ENCODE results near the gene NLK.
"Not testable (repeated sequence)": the region's sequence is repeated elsewhere in the genome, so short reads cannot be mapped to it uniquely, and the experiment has no call there.

Gene NLK

DNA sequence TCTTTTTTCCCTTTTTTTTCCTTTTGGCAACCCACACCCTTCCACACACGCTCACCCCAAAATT is at the start of gene NLK:
Gene NLK, plus strand, starts transcription at position 21 of the 64 bp plus-strand sequence. CDS start 197 bp downstream, outside the sequence.
- DNase-seq (ENCODE audit: low read depth), result no peak

DNA sequence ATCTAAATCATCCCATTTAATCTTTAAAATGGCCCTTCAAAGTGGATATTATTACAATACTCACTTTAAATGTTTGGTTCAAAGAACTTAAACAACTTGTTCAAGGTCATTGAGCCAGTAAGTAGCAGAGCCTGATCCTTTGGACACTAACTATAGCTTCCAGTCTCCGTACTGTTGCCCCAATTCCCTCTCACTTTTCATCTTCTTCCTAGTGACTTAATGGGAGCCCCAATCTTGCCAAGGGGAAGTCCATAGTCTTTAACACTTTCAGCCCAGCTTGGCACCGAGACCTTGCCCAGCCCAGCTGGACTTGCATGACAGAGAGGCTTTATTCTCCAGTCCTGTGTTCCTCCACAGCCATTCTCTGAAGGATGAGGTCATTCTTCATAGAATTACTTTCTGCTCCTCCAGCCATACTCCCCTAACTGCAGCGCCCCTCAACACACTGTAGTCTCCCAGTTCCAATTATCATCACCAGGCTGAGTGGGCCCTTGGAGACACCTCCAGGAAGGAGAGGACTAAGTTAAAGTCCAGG is 49.2 kb upstream of the NLK start:
- no peak for DNase-seq (ENCODE audit: low read depth)

DNA sequence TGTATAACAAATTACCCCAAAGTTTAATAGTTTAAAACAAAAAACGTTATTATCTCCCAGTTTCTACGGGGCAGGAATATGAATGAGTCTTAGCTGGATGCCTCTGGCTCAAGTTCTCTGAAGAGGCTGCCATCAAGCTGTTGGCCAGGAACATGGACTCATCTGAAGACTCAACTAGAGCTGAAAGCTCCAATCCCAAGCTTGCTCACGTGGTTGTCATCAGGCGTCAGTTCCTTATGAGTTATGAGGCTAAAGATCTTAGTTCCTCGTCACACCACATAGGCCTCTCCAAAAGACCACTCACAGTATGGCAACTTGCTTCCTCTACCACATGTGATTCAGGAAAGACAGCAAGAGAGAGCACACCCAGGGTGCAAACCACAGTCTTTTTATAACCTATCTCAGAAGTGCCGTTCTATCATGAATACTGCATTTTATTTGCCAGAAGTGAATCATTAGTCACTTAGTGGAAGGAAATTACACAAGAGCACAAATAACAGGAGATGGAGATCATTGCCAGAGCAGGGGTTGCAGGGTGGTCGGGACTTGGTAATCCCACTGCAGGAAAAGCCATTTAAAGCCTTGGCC is 48.7 kb upstream of the NLK start:
- no peak for DNase-seq (ENCODE audit: low read depth)

DNA sequence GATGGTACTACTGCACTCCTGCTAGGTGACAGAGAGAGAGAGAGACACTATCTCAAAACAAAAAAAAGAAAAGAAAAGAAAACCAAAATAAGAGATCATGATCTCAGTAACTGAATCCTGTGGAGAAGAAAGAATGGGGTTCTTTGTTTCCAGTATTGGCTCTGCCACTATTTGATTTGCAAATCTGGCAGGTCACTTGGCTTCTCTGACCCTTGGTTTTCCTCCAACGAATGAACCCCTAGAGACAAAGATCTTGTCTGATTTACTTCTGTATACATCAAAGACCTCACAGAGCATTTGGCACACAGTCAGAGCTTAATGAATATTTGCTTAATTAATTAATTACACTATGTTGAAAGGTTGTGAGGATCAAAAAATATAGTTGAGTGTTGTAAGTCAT is 47.9 kb upstream of the NLK start:
- DNase-seq (ENCODE audit: low read depth), result no peak

DNA sequence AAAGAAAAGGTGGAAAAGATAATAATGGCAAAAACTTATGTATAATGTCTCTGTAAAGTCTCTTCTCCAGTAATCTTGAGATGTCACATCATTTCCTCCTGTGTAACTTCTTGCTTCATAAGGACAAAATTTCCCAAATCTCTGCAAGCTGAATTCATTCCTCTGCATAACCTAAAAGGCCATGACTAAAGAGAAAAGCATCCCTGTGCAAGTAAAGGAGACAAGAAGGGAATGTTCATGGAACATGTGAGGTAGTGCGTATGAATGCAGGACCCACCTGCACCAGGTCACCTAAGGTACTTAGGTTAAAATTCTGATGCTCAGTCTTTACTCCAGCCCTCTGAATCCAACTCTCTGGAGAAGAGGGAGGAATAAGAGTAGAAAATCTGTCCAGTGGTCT is 46.9 kb upstream of the NLK start:
- no peak for DNase-seq (ENCODE audit: low read depth)

DNA sequence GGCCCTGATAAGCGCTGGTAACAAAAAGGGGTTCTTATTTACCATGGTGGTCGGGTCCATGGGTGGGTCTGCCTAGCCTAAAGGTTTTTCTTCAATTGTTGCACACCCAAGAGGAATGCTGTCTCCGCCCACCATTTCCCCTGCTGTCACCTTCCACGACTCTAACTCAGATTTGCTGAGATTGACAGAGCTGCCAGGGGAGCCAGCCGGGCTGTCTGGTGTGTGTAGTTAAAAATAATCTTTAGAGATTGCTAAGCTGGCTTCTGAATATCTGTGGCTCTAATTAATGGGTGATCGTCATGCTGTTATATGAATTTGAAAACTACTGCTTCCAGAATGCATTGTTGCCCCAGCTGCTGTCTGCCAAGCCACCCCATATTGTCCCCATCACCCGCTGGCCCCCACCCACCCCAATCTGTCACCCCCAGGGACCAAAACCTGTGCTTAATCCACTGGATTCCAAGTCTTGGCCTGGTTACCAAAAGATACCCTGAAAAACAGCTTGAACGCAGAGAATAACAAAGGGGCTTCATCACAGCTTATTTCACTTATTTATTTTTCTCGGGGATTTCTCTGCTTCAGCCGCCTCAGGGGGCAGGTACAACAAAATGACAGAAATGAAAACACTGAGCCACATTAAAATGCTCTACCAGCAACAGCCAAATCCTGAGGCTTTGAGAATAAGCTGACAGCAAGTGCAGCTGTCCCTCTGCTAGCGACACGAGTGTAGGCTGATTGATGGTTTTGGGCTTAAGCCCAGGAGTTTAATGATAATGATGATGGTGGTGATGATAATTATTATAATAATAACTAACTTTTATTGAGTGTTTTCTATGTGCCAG is 46.1 kb upstream of the NLK start:
- DNase-seq (ENCODE audit: low read depth), result no peak

DNA sequence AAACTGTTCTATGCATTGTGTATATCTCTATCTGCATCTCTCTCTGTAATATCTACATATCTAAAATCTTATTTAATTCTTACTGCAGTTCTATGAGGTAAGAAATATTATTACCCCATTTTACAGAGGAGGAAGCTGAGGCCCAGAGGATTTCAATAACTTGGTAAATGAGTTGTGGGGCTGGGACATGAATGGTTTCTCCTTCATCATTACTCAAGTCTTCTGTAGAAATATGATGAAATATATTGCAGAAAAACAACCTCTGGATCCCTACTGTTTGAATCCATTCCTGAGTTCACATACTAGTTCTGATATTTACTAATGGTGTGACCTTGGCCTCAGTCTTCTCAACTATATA is 45.5 kb upstream of the NLK start:
- no peak for DNase-seq (ENCODE audit: low read depth)

DNA sequence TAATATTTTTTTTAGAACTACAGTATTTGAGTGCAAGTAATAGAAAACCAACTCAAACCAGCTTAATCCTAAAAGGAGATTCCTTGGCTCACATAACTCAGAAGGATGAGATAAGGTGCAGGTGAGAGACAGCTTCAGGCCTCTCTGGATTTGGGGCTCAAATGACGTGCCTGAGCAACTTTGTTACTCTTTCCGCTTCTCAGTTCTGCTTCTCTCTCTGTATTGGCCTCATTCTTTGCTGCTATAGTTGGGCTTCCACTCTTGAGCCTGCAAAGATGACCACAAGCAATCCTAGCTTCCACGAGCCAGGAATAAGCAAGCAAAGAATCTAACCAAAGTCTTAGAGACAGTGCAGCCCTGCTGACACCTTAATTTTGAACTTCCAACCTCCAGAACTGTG is 45.0 kb upstream of the NLK start:
- DNase-seq (ENCODE audit: low read depth), result no peak

DNA sequence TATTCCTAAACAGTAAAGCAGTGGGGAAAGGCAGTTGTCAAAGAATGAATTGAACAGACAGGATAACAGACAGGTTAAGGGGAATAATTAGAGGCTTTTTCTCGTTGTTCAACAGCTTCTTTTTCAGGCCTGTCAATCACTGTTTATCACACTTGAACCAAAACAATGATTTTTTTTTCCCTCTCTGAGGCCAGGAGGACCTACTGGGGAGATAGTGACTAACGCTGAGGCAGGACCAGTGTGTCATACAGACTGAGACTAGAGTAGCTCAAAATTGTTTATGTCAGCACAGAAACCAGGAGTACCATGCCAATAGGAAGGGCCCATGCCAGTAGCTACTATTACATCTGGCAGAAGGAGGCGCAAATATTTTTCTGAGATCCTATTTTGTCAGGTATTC is 41.3 kb upstream of the NLK start:
- no peak for DNase-seq (ENCODE audit: low read depth)

DNA sequence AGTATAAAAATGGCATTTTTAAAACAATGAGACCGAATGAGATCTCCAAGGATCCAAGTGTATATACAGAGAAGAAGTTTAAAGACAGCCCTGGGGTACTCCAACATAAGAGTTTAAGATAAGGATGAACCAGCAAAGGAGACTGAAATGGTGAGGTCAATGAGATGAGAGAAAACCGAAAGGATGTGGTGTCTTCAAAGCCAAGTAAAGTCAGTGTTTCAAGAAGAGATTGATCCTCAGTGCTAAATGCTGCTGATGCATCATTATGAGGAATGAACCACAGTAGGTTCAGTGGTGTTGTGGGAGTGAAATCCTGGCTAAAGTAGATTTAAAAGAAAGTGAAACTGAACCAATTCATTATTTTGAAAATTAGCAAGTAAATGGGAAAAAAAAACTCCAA is 38.1 kb upstream of the NLK start:
- DNase-seq (ENCODE audit: low read depth), result no peak

DNA sequence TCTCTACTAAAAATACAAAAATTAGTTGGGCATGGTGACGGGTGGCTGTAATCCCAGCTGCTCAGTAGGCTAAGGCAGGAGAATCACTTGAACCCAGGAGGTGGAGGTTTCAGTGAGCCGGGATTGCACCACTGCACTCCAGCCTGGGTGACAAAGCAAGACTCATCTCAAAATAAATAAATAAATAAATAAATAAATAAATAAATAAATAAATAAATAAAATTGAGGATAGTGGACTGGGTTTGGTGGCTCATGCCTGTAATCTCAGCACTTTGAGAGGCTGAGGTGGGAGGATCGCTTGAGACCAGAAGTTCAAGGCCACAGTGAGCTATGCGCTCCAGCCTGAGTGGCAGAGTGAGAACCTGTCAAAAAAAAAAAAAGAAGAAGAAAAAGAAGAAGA is 34.6 kb upstream of the NLK start:
- DNase-seq (ENCODE audit: low read depth), result not testable (repeated sequence)

DNA sequence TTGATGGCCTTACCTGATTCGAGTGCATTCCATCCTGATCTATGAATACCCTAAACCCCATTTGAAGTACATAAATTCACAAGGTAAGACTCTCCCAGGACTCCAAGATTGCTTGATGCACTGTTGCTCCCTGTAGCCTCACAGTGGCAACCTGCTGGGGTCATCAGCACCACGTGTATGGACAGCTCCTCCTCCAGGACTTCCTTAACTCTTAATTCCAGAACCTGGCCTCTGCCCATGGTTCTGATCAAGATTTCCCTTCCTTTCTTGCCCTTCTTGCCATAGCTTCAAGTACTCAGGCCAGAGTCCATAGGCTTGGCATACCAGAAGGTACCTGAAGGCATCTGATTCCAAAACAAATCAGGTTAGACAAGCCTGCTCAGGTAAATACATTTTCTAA is 34.0 kb upstream of the NLK start:
- no peak for DNase-seq (ENCODE audit: low read depth)

DNA sequence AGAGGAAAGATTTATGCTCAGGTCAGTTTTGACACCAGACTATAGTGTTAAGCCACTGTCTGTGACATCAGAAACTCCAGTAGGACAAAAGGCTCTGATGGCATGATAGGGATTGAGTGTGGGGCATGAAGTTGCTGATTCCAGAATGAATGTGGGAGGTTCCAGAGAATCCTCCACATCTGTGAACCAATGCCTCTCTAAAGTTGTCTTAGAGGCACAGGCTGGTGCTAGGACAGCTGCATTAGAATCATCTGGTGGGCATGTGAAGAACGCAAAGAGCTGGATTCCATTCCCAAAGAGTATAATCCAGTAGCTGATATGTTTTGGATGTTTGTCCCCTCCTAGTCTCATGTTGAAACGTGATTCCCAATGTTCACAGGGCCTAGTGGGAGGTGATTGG is 32.1 kb upstream of the NLK start:
- no peak for DNase-seq (ENCODE audit: low read depth)

DNA sequence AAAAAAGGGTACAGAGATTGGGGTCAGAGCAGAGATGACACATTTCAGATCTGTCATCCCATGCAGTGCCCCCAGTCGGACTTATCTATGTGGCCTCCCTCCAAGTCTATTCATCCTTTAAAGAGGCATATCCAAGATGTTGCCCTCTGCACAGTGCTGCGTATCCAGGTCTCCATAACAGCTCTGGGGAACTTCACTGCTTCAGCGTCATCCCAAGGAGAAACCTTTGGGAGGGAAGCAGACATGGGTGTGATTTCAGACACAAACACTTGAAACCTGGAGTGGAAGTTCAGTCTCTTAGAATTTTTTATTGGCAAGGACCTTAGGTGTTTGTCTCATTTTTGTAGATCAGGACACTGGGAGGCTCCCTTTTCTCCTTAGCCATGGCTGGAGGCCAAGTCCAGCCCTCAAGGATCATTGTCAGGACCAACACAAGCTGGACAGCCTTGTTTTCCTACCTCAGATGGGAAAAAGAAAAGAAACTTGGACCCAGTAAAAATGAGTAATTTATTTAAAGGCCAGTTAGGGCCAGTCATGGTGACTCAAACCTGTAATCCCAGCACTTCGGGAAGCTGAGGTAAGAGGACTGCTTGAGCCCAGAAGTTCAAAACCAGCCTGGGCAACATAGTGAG is 23.9 kb upstream of the NLK start:
- DNase-seq (ENCODE audit: low read depth), result no peak

DNA sequence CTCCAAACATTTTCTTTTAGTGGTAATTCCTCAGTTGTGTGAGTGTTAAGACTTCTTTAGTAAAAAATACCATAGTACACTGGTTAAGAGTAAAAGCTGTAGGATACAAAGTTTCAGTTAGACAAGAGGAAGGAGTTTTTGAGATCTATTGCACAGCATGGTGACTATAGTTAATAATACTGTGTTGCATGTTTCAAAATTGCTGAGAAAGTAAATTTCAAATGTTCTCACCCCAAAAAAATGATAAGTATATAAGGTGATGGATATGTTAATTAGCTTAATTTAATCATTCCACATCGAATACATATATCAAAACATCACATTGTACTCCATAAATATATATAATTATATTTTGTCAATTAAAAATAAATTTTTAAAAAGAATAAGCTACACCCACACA is 22.0 kb upstream of the NLK start:
- no peak for DNase-seq (ENCODE audit: low read depth)

DNA sequence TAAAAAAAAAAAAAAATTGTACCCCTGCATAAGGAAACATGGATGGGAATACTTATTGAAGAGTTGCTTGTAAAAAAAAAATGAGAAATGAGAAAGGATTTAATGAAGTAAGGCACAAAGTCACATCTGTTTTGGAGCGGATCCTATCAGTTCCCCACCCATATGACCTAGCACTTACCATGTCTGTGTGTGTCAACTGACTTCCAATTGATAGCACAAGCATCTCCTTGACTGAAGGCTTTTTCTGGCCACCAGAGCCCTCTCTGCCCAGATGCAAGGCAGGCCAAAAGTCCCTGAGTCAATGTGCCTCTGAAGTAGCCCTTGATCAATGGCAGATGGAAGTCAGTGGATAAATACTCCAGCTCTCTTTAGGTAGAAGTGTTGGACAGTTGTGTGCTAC is 13.4 kb upstream of the NLK start:
- no peak for DNase-seq (ENCODE audit: low read depth)

DNA sequence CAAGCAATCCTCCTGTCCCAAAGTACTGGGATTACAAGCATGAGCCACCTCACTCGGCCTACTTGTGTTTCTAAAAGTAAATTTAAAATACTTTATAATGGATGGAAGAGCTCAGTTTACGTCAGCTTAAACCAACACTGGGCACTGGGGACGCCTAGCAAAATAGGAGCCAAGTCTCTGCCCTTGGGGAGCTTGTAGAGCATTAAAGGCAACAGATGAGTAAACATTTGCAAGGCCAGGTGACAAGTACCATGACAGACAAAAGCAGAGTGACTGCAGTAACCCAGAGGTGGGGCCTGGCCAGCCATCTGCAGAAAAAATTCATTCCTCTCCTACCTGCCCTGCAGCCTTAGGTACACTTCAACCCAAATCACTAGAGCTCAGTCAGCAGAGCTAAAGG is 12.1 kb upstream of the NLK start:
- no peak for DNase-seq (ENCODE audit: low read depth)

DNA sequence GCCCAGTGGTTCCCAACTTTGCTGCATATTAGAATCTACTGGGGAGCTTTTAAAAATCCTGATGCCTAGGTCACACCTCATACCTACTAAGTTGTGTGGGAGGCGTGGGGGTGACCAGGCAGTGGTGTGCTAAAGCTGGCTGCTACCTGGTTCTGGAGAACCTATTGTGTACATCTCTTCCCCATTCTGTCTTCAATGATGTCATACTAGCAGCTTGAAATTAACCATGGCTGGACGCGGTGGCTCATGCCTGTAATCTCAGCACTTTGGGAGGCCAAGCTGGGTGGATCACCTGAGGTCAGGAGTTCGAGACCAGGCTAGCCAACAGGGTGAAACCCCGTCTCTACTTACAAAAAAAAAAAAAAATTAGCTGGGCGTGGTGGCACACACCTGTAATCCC is 11.3 kb upstream of the NLK start:
- DNase-seq (ENCODE audit: low read depth), result no peak

DNA sequence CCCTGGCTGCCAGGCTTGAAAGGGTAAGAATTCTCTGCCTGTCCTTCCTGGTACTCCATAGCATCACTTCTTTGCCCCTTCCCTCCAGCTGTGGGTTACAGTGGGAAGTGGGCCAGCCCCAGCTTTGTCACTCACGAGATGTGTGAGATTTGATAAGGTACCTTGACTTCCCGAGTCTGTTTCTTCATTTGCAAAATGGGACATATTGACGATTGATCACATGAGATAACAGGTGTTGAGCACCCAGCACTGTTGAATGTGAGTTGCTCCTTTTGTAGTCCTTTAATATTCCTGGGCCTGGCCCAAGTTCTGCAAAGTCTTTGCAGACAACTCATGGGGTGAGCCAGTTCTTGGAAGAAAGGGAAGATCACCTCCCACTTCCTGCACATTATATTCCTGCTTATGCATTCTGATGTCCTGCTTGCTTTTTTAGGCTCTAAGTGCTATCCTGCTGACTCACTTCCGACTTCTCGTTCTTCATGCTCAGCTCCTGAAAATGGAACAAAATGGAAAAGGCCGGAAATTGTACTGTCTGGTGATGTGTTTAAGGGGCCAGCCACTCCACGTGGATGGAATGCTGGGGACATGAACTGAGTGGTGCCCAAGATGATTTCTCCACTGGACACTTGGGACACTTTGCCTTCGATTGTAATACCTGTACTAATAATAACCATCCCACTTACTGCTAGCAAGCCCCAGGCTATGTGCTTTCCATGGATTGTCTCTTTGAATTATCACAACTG is 8.3 kb upstream of the NLK start:
- no peak for DNase-seq (ENCODE audit: low read depth)

DNA sequence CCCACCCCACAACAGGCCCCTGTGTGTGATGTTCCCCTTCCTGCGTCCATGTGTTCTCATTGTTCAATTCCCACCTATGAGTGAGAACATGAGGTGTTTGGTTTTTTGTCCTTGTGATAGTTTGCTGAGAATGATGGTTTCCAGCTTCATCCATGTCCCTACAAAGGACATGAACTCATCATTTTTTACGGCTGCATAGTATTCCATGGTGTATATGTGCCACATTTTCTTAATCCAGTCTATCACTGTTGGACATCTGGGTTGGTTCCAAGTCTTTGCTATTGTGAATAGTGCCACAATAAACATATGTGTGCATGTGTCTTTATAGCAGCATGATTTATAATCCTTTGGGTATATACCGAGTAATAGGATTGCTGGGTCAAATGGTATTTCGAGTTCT is 7.0 kb upstream of the NLK start:
- not testable (repeated sequence) for DNase-seq (ENCODE audit: low read depth)

DNA sequence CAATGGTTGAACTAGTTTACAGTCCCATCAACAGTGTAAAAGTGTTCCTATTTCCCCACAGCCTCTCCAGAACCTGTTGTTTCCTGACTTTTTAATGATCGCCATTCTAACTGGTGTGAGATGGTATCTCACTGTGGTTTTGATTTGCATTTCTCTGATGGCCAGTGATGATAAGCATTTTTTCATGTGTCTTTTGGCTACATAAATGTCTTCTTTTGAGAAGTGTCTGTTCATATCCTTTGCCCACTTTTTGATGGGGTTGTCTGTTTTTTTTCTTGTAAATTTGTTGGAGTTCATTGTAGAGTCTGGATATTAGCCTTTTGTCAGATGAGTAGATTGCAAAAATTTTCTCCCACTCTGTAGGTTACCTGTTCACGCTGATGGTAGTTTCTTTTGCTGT is 6.6 kb upstream of the NLK start:
- DNase-seq (ENCODE audit: low read depth), result not testable (repeated sequence)

DNA sequence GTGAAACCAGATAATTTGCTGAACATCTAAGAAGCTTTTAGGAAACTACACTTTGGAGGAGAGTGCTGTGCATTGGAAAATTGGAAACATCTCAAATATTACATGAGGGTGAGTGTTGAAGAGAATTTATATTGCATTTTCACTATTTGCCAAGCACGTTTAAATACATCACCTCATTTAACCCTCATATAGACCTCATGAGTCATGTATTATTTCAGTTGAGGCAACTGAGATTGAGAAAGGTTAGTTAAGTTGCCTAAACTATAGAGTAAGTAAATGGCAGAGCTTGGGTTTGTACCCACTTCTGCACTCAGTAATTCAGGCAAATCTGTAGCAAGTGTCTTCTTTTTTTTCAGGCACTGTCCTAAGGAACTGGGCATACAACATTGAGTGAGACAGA is 3.7 kb upstream of the NLK start:
- no peak for DNase-seq (ENCODE audit: low read depth)

DNA sequence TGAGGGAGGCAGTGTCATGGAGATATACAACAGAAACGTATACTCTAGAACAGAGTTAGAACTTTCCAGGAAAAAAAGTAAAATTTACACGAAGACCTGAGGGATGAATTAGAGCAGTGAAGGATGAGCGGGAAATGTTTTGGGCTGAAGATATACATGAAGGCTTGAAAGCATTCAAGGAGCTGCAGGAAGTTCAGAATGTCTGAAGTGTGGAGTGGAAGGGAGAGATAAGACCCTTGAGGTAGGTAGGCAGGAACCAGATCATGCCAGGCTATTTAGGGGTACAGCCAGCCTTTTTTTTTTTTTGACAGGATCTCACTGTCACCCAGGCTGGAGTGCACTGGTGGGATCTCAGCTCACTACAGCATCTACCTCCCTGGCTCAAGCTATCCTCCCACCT is 3.2 kb upstream of the NLK start:
- peak; percentile 65 for DNase-seq (ENCODE audit: low read depth)

Measured in CMK (cell line).